ENCODE results near the gene ZFAND2A.
A peak's percentile ranks its signal among the peaks of the same experiment; 100 is the strongest.

ZFAND2A gene

DNA sequence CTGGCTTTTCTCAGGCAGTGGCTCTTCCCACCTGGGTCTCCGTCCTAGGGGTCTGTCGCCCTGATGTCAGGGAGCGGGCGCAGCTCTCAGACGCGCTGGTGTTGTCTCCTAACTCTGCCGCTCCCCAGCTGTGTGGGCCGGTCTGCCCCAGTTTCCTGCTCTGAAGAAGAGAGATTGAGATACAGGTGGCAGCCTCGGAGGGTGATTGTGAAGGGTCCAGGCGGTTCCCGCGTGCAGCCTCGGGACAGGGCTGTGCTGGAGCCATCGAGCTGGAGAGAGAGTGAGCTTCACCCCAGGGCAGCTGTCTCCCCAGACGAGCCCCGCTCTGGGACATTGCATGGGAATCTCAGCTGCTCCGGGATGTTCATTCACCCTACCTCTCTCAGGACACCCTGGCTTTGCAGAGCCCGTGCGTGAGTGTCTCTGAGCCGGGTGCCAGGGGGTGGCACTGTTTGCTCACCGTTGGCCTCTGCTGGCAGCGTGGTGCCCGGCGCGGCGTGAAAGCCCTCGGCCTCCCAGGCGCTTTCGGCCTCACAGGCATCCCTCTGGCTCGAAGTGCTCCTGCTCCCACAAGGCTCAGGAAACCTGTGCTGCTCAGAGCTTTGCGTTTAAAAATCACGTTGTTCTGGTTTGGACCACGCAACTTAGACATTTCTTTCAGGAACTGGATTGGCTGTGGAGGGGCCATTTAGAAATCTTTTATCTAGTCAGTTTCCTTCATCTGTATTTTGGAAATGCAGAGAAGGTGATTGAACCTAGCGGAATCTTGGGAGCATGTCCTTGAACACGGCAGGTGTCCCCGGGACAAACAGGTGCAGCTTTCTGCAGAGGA lies 33.8 kb upstream of the ZFAND2A start:
- no peak overlapping the region for H3K27ac ChIP-seq (ENCODE audit: low read length)
- H3K4me1 ChIP-seq (ENCODE audit: control insufficient read depth in 1 of 2, insufficient read depth in 2 of 2, low read length in 2 of 2): no peaks in the 10 kb centered on the region
- no peaks in the 10 kb centered on the region for H3K36me3 ChIP-seq (ENCODE audit: control insufficient read depth in 1 of 2, insufficient read depth in 2 of 2, low read length in 2 of 2)
- H3K27me3 ChIP-seq (ENCODE audit: low read depth, low read length): no peaks in the 10 kb centered on the region
- H3K4me3 ChIP-seq (ENCODE audit: low read depth in 1 of 2, low read length in 2 of 2): no peak overlapping the region
- H3K9me3 ChIP-seq (ENCODE audit: control insufficient read depth in 1 of 2, low read length in 2 of 2): no peaks in the 10 kb centered on the region

DNA sequence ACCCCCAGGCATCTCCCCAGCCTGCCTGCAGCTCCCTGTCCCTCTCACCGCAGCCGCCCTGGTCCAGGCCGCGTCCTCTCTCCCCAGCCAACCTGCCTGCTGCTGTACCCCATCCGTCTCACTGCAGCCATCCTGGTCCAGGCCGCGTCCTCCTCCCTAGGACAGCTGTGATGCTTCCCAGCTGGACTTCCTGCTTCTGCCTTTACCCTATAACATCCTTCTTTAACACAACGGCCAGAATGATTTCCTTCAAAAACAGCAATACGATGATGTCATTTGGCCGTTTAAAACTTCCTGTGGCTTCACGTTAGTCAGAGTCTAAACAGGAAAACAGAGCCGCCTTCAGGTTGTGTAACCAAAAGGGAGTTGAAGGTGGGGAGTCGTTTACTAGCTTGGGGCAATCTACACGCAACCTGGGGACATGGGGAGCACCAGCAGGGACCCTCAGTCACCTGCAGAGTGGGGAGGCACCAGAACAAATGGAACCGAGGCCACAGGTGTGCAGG lies 32.2 kb upstream of the ZFAND2A start:
- H3K27me3 ChIP-seq (ENCODE audit: low read depth, low read length): no peaks in the 10 kb centered on the region

DNA sequence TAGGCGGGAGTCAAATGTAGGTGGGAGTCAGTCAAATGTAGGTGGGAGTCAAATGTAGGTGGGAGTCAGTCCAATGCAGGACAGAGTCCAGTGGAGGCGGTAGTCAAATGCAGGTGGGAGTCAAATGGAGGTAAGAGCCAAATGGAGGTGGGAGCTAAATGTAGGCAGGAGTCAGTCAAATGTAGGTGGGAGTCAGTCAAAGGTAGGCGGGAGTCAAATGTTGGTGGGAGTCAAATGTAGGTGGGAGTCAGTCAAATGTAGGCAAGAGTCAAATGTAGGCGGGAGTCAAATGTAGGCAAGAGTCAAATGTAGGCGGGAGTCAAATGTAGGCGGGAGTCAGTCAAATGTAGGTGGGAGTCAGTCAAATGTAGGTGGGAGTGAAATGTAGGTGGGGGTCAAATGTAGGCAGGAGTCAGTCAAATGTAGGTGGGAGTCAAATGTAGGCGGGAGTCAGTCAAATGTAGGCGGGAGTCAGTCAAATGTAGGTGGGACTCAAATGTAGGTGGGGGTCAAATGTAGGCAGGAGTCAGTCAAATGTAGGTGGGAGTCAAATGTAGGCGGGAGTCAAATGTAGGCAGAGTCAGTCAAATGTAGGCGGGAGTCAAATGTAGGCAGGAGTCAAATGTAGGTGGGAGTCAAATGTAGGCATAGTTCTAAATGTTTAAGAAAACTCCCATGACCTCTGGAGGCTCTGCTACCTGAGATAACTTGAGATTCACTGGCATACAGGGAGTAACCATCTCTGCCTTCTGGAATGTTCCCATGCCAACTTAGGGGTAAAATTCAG lies 30.2 kb upstream of the ZFAND2A start:
- Histone ChIP-seq H3K27ac (ENCODE audit: low read length) (no peak overlapping the region), H3K9me3 (ENCODE audit: control insufficient read depth in 1 of 2, low read length in 2 of 2) (no peaks in the 10 kb centered on the region), H3K4me1 (ENCODE audit: control insufficient read depth in 1 of 2, insufficient read depth in 2 of 2, low read length in 2 of 2) (no peaks in the 10 kb centered on the region), H3K36me3 (ENCODE audit: control insufficient read depth in 1 of 2, insufficient read depth in 2 of 2, low read length in 2 of 2) (no peaks in the 10 kb centered on the region), H3K27me3 (ENCODE audit: low read depth, low read length) (no peaks in the 10 kb centered on the region), H3K4me3 (ENCODE audit: low read depth in 1 of 2, low read length in 2 of 2) (no peak overlapping the region)

More for the DNA sequence above, 32.2 kb upstream of the ZFAND2A start:
- Histone ChIP-seq H3K4me1 (ENCODE audit: control insufficient read depth in 1 of 2, insufficient read depth in 2 of 2, low read length in 2 of 2) (no peaks in the 10 kb centered on the region), H3K4me3 (ENCODE audit: low read depth in 1 of 2, low read length in 2 of 2) (no peak overlapping the region), H3K36me3 (ENCODE audit: control insufficient read depth in 1 of 2, insufficient read depth in 2 of 2, low read length in 2 of 2) (no peaks in the 10 kb centered on the region), H3K9me3 (ENCODE audit: control insufficient read depth in 1 of 2, low read length in 2 of 2) (no peaks in the 10 kb centered on the region), H3K27ac (ENCODE audit: low read length) (no peak overlapping the region)

DNA sequence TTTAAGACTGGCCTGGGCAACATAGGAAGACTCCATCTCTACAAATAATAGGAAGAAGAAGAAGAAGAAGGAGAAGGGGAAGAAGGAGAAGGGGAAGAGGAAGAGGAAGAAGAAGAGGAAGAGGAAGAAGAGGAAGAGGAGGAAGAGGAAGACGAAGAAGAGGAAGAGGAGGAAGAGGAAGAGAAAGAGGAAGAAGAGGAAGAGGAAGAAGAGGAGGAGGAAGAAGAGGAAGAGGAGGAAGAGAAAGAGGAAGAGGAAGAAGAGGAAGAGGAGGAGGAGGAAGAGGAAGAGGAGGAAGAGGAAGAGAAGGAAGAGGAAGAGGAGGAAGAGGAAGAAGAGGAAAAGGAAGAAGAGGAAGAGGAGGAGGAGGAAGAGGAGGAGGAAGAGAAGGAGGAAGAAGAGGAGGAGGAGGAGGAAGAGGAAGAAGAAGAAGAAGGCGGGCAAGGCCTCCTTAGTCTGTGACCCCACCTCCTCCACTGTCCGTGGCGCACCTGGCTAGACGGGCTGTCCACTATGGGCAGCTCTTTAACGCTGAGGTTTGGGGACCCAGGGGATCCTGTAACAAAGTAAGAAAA lies 28.8 kb upstream of the ZFAND2A start:
- H3K4me1 ChIP-seq (ENCODE audit: control insufficient read depth in 1 of 2, insufficient read depth in 2 of 2, low read length in 2 of 2): no peaks in the 10 kb centered on the region
- H3K9me3 ChIP-seq (ENCODE audit: control insufficient read depth in 1 of 2, low read length in 2 of 2): no peaks in the 10 kb centered on the region
- H3K27ac ChIP-seq (ENCODE audit: low read length): no peak overlapping the region
- no peak overlapping the region for H3K4me3 ChIP-seq (ENCODE audit: low read depth in 1 of 2, low read length in 2 of 2)
- H3K36me3 ChIP-seq (ENCODE audit: control insufficient read depth in 1 of 2, insufficient read depth in 2 of 2, low read length in 2 of 2): no peaks in the 10 kb centered on the region
- no peaks in the 10 kb centered on the region for H3K27me3 ChIP-seq (ENCODE audit: low read depth, low read length)

DNA sequence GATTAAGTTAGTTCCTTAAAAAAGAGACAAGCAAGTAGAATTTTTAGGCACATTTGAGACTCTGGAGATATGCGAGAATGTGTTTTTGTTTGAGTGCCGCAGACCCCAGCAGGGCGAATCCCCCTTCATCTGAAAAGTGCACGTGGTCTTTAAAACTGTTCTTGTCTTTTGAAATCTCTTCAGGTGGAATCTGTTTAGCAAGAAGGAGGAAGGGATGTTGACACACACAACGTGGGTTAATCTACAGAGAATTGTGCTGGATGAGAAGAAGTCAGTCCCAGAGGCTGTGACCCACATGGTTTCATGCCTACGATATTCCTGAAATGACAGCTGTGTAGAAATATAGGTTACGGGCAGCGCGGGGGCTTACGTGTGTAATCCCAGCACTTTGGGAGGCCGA lies 27.1 kb upstream of the ZFAND2A start:
- no peaks in the 10 kb centered on the region for H3K9me3 ChIP-seq (ENCODE audit: control insufficient read depth in 1 of 2, low read length in 2 of 2)
- no peak overlapping the region for H3K4me3 ChIP-seq (ENCODE audit: low read depth in 1 of 2, low read length in 2 of 2)
- H3K4me1 ChIP-seq (ENCODE audit: control insufficient read depth in 1 of 2, insufficient read depth in 2 of 2, low read length in 2 of 2): no peaks in the 10 kb centered on the region
- no peaks in the 10 kb centered on the region for H3K27me3 ChIP-seq (ENCODE audit: low read depth, low read length)
- H3K27ac ChIP-seq (ENCODE audit: low read length): no peak overlapping the region
- no peaks in the 10 kb centered on the region for H3K36me3 ChIP-seq (ENCODE audit: control insufficient read depth in 1 of 2, insufficient read depth in 2 of 2, low read length in 2 of 2)

DNA sequence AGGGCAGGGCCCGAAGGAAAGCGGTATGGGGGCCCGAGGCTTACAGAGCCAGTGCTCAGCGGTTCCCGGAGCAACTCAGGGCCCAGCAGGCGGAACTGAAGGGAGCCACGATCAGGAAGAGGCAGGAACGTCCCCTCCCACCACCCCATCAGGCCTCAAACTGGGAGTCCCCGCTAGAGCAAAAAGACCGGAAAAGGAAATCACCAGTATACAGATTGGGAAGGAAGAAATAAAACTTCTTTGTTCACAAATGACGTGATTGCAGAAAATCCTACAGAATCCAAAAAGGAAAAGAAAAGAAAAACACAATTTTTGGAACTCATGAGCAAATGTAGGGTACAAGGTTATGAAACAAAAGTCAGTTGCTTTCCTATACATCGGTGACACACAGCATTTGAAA lies 21.6 kb upstream of the ZFAND2A start:
- H3K27me3 ChIP-seq (ENCODE audit: low read depth, low read length): no peaks in the 10 kb centered on the region
- peaks cover 0 to under 1% of the 10 kb centered on the region in 2 donors for H3K4me1 ChIP-seq (ENCODE audit: control insufficient read depth in 1 of 2, insufficient read depth in 2 of 2, low read length in 2 of 2)
- no peaks in the 10 kb centered on the region for H3K9me3 ChIP-seq (ENCODE audit: control insufficient read depth in 1 of 2, low read length in 2 of 2)
- H3K27ac ChIP-seq (ENCODE audit: low read length): no peak overlapping the region
- no peaks in the 10 kb centered on the region for H3K36me3 ChIP-seq (ENCODE audit: control insufficient read depth in 1 of 2, insufficient read depth in 2 of 2, low read length in 2 of 2)
- H3K4me3 ChIP-seq (ENCODE audit: low read depth in 1 of 2, low read length in 2 of 2): no peak overlapping the region

DNA sequence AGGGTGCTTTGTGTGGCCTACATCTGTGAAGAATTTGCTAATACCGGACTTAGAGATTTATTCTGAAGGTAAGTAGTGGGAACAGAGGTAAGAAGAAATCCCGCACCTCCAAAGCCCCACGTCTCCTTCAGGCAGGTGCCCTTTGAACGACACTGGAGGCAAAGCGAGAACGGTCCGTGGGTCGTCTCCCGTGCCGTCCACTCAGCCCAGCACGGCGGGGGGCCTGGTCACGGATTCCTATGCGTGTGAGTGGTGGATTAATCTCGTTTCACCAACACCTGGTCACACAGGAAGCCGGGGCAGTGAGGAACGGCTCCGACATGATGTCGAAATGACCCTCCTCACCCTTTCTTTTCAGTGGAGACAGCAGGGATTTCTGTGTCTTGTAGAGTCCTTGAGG lies 21.0 kb upstream of the ZFAND2A start:
- Histone ChIP-seq H3K27me3 (ENCODE audit: low read depth, low read length) (no peaks in the 10 kb centered on the region), H3K9me3 (ENCODE audit: control insufficient read depth in 1 of 2, low read length in 2 of 2) (no peaks in the 10 kb centered on the region), H3K4me3 (ENCODE audit: low read depth in 1 of 2, low read length in 2 of 2) (no peak overlapping the region), H3K27ac (ENCODE audit: low read length) (no peak overlapping the region), H3K4me1 (ENCODE audit: control insufficient read depth in 1 of 2, insufficient read depth in 2 of 2, low read length in 2 of 2) (peaks cover 0 to 7% of the 10 kb centered on the region in 2 donors), H3K36me3 (ENCODE audit: control insufficient read depth in 1 of 2, insufficient read depth in 2 of 2, low read length in 2 of 2) (no peaks in the 10 kb centered on the region)

DNA sequence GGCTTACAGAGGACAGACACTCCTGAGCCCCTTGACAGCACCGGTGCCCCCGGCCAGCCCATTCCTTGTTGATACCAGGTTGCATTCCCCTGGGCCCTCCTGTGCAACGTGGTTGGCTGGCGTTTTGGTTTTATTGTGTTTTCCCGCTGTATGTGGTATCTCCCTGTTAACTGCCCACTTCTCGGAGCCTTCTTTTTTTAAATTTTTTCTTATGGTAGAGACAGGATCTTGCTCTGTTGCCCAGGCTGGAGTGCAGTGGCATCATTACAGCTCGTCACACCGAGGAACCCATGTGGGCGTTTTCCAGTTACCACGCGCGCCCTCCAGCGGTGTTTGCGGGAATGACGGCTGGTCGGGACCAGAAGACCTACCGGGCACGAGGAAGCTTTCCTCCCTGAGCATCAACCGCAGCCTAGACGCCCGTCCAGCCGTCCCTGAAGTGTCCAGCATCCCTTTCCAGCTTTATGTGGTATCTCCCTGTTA lies 16.9 kb upstream of the ZFAND2A start:
- peaks cover 0 to 8% of the 10 kb centered on the region in 2 donors for H3K4me1 ChIP-seq (ENCODE audit: control insufficient read depth in 1 of 2, insufficient read depth in 2 of 2, low read length in 2 of 2)
- no peak overlapping the region for H3K27ac ChIP-seq (ENCODE audit: low read length)
- no peak overlapping the region for H3K4me3 ChIP-seq (ENCODE audit: low read depth in 1 of 2, low read length in 2 of 2)
- no peaks in the 10 kb centered on the region for H3K27me3 ChIP-seq (ENCODE audit: low read depth, low read length)
- H3K36me3 ChIP-seq (ENCODE audit: control insufficient read depth in 1 of 2, insufficient read depth in 2 of 2, low read length in 2 of 2): no peaks in the 10 kb centered on the region
- no peaks in the 10 kb centered on the region for H3K9me3 ChIP-seq (ENCODE audit: control insufficient read depth in 1 of 2, low read length in 2 of 2)

DNA sequence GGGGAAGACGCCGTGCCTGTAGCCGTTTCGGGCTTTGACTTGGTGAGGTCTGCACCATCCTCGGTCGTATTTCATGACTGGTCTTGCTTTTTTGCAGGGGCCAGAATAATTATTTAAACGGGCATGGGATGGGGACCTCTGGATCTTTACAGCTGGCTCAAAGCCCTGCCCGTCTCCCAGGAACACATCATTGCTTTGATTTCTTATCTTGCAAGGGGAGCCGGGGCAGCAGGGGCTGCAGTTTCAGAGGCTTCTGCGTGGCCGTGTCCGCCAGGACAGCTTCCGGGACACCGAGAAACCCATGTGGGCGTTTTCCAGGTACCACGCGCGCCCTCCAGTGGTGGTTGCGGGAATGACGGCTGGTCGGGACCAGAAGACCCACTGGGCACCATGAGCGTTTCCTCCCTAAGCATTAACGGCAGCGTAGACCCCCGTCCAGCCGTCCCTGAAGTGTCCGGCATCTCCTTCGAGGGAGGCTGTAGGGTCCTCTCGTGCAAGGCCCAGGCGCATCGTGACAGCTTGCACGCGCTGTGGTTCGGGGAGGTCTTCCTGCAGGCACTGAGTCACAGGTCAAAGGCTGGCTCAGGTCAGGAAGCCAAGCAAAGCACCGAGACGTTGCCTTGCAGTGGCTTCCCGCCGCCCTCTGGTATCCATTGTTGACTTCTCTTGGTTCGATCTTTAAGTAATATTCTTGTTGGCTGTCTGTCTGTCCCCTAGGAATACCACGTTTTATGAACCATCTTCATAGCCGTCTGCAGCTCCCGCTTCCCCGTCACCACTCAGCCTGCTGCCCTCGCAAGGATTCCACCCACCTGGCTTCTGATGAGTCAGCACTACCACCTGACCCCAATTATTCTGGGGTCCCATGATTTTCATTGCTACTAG lies 16.2 kb upstream of the ZFAND2A start:
- no peak overlapping the region for H3K27ac ChIP-seq (ENCODE audit: low read length)
- no peaks in the 10 kb centered on the region for H3K9me3 ChIP-seq (ENCODE audit: control insufficient read depth in 1 of 2, low read length in 2 of 2)
- peaks cover 0 to 8% of the 10 kb centered on the region in 2 donors for H3K4me1 ChIP-seq (ENCODE audit: control insufficient read depth in 1 of 2, insufficient read depth in 2 of 2, low read length in 2 of 2)
- H3K36me3 ChIP-seq (ENCODE audit: control insufficient read depth in 1 of 2, insufficient read depth in 2 of 2, low read length in 2 of 2): no peaks in the 10 kb centered on the region
- H3K4me3 ChIP-seq (ENCODE audit: low read depth in 1 of 2, low read length in 2 of 2): peak overlapping the region; percentile 37 to 48
- no peaks in the 10 kb centered on the region for H3K27me3 ChIP-seq (ENCODE audit: low read depth, low read length)

DNA sequence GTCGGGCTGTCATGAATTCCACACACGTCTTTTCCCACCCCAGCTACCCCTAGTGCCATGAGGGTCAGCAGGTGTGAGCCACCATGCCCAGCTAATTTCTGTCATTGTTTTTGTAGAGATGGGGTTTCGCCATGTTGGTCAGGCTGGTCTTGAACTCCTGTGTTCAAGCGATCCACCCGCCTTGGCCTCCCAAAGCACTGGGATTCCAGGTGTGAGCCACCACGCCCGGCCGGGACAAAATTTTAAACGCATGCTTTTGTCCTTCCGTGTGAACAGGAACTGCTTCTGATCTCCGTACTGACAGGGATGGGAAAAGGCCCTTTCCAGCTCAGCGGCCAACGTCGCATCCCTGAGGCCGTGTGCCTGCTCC lies 15.6 kb upstream of the ZFAND2A start:
- H3K4me3 ChIP-seq (ENCODE audit: low read depth in 1 of 2, low read length in 2 of 2): peak overlapping the region; percentile 37 to 48
- peaks cover 0 to 8% of the 10 kb centered on the region in 2 donors for H3K4me1 ChIP-seq (ENCODE audit: control insufficient read depth in 1 of 2, insufficient read depth in 2 of 2, low read length in 2 of 2)
- no peaks in the 10 kb centered on the region for H3K27me3 ChIP-seq (ENCODE audit: low read depth, low read length)
- H3K27ac ChIP-seq (ENCODE audit: low read length): no peak overlapping the region
- no peaks in the 10 kb centered on the region for H3K36me3 ChIP-seq (ENCODE audit: control insufficient read depth in 1 of 2, insufficient read depth in 2 of 2, low read length in 2 of 2)
- no peaks in the 10 kb centered on the region for H3K9me3 ChIP-seq (ENCODE audit: control insufficient read depth in 1 of 2, low read length in 2 of 2)
